Urinary bladder (tissue), 4 donors: ENCODE measurements around the gene NLRC3. TPM values are rescaled to one million over a fixed set of nuclear protein-coding genes. Genes with fewer than 3 reads are reported as not detected.

ENCODE experiments used
- DNase-seq: peaks from one replicate; pipeline ENCODE4 v3.0.0-alpha.2; 2015; ENCODE audit errors: extremely low spot score
- H3K27ac ChIP-seq: one replicate; pipeline ENCODE4 v1.5.1; 2013; ENCODE audit warnings: low read depth, mild to moderate bottlenecking, moderate library complexity
- H3K36me3 ChIP-seq: one replicate; pipeline ENCODE4 v1.6.1; 2013; ENCODE audit warnings: mild to moderate bottlenecking, moderate library complexity; ENCODE audit not compliant: insufficient read depth
- H3K4me1 ChIP-seq: one replicate; pipeline ENCODE4 v1.6.1; 2013; ENCODE audit warnings: mild to moderate bottlenecking, moderate library complexity; ENCODE audit not compliant: insufficient read depth
- H3K4me3 ChIP-seq: one replicate; pipeline ENCODE4 v1.5.1; 2013; ENCODE audit warnings: low read depth, low read length
- WGBS: extraction: QIAGEN DNeasy Blood & Tissue Kit; methylation state at CpG from one replicate; pipeline ENCODE4 v1.1.7; 2013; 5-methylcytosine and 5-hydroxymethylcytosine counted together
- polyA plus RNA-seq: library from polyadenylated mRNA; stranded (reverse); fragments of 200-250 nt; gene quantifications from one replicate; pipeline ENCODE4 v1.2.3, GENCODE V29; 2013
- total RNA-seq: library from RNA; depleted of rRNA; stranded (reverse); fragments of >200 nt; gene quantifications from one replicate; pipeline ENCODE4 v1.2.3, GENCODE V29; 2014
- donor health status: healthy with polysubstance abuse.
- donor health status: healthy.

The NLRC3 gene
- total and polyA plus RNA-seq, 2 donors = 0.49 to 1.2 TPM

GRCh38 chr16:3562914-3563480, 14.2 kb downstream of the NLRC3 start:
- DNase-seq = no peak
- no peaks in the 10 kb centered on the region for H3K36me3 ChIP-seq
- no peaks in the 10 kb centered on the region for H3K4me1 ChIP-seq
- no peak overlapping the region for H3K27ac ChIP-seq
- WGBS = 95% methylated on average over 29 of the region's 29 CpGs
- no peak overlapping the region for H3K4me3 ChIP-seq

- 91% methylated on average over 15 of the region's 15 CpGs for WGBS
- Histone ChIP-seq H3K4me3 (no peak overlapping the region), H3K36me3 (no peaks in the 10 kb centered on the region), H3K4me1 (no peaks in the 10 kb centered on the region), H3K27ac (no peak overlapping the region)
- DNase-seq = no peak
Measured at GRCh38 chr16:3561626-3562025, 15.6 kb downstream of the NLRC3 start.

- no peak overlapping the region for H3K27ac ChIP-seq
- DNase-seq = no peak
- no peaks in the 10 kb centered on the region for H3K4me1 ChIP-seq
Measured at GRCh38 chr16:3554351-3554928, 22.8 kb downstream of the NLRC3 start.

GRCh38 chr16:3553138-3553923, 23.9 kb downstream of the NLRC3 start:
- 65% methylated on average over 11 of the region's 11 CpGs for WGBS
- Histone ChIP-seq H3K27ac (no peak overlapping the region), H3K4me1 (no peaks in the 10 kb centered on the region), H3K4me3 (no peak overlapping the region), H3K36me3 (no peaks in the 10 kb centered on the region)
- DNase-seq = no peak

More at GRCh38 chr16:3554351-3554928, 22.8 kb downstream of the NLRC3 start:
- Histone ChIP-seq H3K4me3 (no peak overlapping the region), H3K36me3 (no peaks in the 10 kb centered on the region)
- WGBS = 87% methylated on average over 7 of the region's 7 CpGs

GRCh38 chr16:3550851-3551847, 26.1 kb downstream of the NLRC3 start:
- Histone ChIP-seq H3K27ac (no peak overlapping the region), H3K4me1 (no peaks in the 10 kb centered on the region), H3K36me3 (no peaks in the 10 kb centered on the region), H3K4me3 (no peak overlapping the region)
- no peak for DNase-seq
- WGBS = 92% methylated on average over 6 of the region's 6 CpGs

- Histone ChIP-seq H3K4me1 (no peaks in the 10 kb centered on the region), H3K27ac (no peak overlapping the region), H3K36me3 (no peaks in the 10 kb centered on the region), H3K4me3 (no peak overlapping the region)
- DNase-seq = no peak
- 97% methylated on average over 2 of the region's 2 CpGs for WGBS
Measured at GRCh38 chr16:3549906-3550305, 27.3 kb downstream of the NLRC3 start.

- H3K4me1 ChIP-seq = no peaks in the 10 kb centered on the region
- 87% methylated on average over 15 of the region's 15 CpGs for WGBS
- no peak for DNase-seq
- H3K4me3 ChIP-seq = no peak overlapping the region
- H3K36me3 ChIP-seq = no peaks in the 10 kb centered on the region
- no peak overlapping the region for H3K27ac ChIP-seq
Measured at GRCh38 chr16:3548859-3549258, 28.3 kb downstream of the NLRC3 start.

GRCh38 chr16:3548445-3548844, 28.8 kb downstream of the NLRC3 start:
- DNase-seq = no peak
- WGBS = 83% methylated on average over 10 of the region's 10 CpGs
- no peak overlapping the region for H3K4me3 ChIP-seq

GRCh38 chr16:3546986-3547682, 30.1 kb downstream of the NLRC3 start:
- Histone ChIP-seq H3K27ac (no peak overlapping the region), H3K36me3 (no peaks in the 10 kb centered on the region), H3K4me1 (no peaks in the 10 kb centered on the region), H3K4me3 (no peak overlapping the region)
- WGBS = 87% methylated on average over 15 of the region's 15 CpGs
- no peak for DNase-seq

More at GRCh38 chr16:3548445-3548844, 28.8 kb downstream of the NLRC3 start:
- H3K27ac ChIP-seq = no peak overlapping the region
- no peaks in the 10 kb centered on the region for H3K4me1 ChIP-seq
- H3K36me3 ChIP-seq = no peaks in the 10 kb centered on the region

- Histone ChIP-seq H3K36me3 (no peaks in the 10 kb centered on the region), H3K4me1 (no peaks in the 10 kb centered on the region), H3K27ac (no peak overlapping the region), H3K4me3 (no peak overlapping the region)
- WGBS = 63% methylated on average over 6 of the region's 6 CpGs
- DNase-seq = no peak
Measured at GRCh38 chr16:3542601-3543373, 34.4 kb downstream of the NLRC3 start.

GRCh38 chr16:3541527-3542155, 35.6 kb downstream of the NLRC3 start:
- 80% methylated on average over 13 of the region's 13 CpGs for WGBS

GRCh38 chr16:3538222-3538621, 39.0 kb downstream of the NLRC3 start:
- no peak for DNase-seq
- H3K4me1 ChIP-seq = no peaks in the 10 kb centered on the region
- H3K27ac ChIP-seq = no peak overlapping the region
- peaks cover 2% of the 10 kb centered on the region for H3K36me3 ChIP-seq
- WGBS = 81% methylated on average over 4 of the region's 4 CpGs
- no peak overlapping the region for H3K4me3 ChIP-seq

More at GRCh38 chr16:3541527-3542155, 35.6 kb downstream of the NLRC3 start:
- Histone ChIP-seq H3K27ac (no peak overlapping the region), H3K36me3 (no peaks in the 10 kb centered on the region), H3K4me1 (no peaks in the 10 kb centered on the region), H3K4me3 (no peak overlapping the region)
- DNase-seq = no peak
